Upper lobe of left lung (tissue), 4 donors: ENCODE results near the gene NDUFB11.

Experiments
- CTCF ChIP-seq, 6 experiments: fragments of 450-650 bp in 4 of 6; fragments of 200-600 bp in 2 of 6; sonication (generic) in 2 of 6; IDR thresholded peaks; one replicate each; pipeline ENCODE4 v1.5.1; 2016 to 2019; ENCODE audit warnings: antibody characterized with exemption in 6 of 6
- EP300 ChIP-seq, 4 donors: sonication (generic); formaldehyde crosslinking; IDR thresholded peaks; one replicate each; pipeline ENCODE4 v1.5.1; 2017; ENCODE audit warnings: antibody characterized with exemption in 4 of 4, control low read depth in 2 of 4
- POLR2A ChIP-seq, 4 donors: fragments of 450-650 bp; IDR thresholded peaks; one replicate each; pipeline ENCODE4 v1.5.1; 2016 to 2017; ENCODE audit warnings: antibody characterized with exemption in 4 of 4, mild to moderate bottlenecking in 2 of 4
- POLR2AphosphoS5 ChIP-seq, 2 donors: sonication (generic); formaldehyde crosslinking; IDR thresholded peaks; one replicate each; pipeline ENCODE4 v1.5.1; 2017; ENCODE audit warnings: antibody characterized with exemption in 2 of 2

- TF ChIP-seq POLR2A (IDR thresholded peaks at IDR 0.05) (no peak), POLR2AphosphoS5 (IDR thresholded peaks at IDR 0.05) (no peak), CTCF (IDR thresholded peaks at IDR 0.05) (no peak), EP300 (IDR thresholded peaks at IDR 0.05) (no peak)
Measured at GRCh38 chrX:47191331-47191730, 46.8 kb upstream of the NDUFB11 start.
